ENCODE data around the gene TLNRD1.
"Not testable (repeated sequence)": the region's sequence is repeated elsewhere in the genome, so short reads cannot be mapped to it uniquely, and the experiment has no call there.

Gene TLNRD1

DNA sequence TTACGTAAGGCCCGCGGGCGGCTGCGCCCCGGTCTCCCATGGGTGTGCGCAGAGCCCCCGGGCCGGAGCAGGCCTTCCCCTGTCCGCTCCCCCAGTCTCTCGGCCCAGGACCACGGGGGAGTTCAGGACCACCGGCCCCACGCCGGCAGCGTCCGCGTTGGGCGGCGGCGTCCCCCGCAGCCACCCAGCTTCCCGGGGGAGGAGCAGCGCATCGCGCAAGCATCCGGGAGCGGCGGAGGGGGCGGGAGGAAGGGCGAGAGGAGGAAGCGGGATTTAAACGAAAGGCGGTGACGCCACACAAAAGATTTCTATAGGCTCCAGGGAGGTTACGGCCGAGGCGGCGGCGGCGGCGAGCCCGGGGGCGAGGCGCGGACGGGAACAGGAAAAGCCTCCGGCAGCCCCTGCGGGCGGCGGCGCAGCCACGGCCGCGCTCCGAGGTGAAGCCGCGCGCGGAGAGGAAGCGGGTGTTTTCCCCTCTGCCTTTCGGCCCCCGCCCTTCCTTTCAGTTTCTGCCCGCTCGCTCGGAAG is at the start of gene TLNRD1:
TSS of gene TLNRD1 (plus strand) at position 300 of the 528 bp plus-strand sequence. CDS start 1,349 bp downstream, outside the sequence.
- DNase-seq: peak; percentile 65

DNA sequence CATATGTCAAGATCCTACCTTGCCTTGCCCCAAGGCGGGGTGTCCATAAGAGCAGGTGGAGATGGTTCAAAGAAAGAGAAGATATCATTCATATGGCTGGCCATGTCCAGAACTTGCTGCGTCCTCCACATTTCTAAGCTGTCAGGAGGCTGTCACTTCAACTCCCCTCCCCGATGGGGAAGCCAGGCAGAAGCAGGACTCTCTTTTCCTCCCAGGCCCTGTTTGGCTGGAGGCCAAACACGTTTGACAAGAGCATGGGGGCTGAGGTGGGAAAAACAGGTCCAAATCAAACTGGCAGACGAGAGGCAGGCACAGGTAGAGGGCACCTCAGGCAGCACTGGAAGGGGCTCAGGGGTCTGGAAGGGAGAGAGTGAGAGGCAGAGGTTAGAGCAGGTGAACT is 48.8 kb upstream of the TLNRD1 start:
- no peak for DNase-seq

DNA sequence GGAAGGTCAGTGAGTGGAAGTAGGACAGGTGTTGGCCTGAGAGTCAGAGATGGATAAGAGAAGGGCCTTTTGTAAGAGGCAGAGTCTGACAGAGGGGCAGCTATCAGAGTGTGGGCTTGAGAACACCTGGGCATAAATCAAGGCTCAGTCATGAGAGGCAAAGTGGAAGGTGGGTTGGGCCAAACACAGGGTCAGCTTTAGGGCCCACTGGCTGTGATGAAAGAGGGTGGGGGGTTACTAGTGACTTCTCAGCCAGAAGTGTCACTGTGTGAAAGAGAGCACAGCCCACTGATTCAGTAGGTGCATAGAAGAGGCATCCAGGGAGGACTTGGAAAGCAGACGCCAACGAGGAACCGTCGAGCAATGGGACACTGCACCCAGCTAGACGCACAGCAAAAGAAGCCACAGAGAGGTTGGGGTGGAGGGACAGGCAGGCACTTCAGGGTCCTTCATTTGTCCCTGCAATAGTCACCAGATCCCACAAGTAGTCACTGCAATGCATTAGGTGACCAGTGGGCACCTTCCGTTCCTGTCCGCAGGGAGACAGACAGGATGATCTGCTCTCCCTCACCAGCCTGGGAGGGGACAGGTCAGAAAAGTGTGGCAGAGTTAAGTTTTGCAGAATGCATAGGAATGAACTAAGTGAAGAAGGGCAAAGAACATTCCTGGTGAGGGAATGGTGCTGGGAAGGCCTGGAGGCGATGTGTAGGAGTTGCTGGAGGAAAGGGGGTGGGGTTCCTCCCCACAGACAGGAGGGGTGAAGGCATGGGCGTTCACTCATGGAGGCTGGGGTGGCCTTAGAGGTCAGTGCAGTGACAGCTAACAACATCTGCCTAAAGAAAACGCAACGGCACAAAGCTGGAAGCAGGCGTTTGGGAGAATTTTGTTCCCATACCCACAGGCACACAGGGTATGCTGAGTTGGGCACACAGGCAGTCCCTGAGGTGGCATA is 47.4 kb upstream of the TLNRD1 start:
- DNase-seq: no peak

DNA sequence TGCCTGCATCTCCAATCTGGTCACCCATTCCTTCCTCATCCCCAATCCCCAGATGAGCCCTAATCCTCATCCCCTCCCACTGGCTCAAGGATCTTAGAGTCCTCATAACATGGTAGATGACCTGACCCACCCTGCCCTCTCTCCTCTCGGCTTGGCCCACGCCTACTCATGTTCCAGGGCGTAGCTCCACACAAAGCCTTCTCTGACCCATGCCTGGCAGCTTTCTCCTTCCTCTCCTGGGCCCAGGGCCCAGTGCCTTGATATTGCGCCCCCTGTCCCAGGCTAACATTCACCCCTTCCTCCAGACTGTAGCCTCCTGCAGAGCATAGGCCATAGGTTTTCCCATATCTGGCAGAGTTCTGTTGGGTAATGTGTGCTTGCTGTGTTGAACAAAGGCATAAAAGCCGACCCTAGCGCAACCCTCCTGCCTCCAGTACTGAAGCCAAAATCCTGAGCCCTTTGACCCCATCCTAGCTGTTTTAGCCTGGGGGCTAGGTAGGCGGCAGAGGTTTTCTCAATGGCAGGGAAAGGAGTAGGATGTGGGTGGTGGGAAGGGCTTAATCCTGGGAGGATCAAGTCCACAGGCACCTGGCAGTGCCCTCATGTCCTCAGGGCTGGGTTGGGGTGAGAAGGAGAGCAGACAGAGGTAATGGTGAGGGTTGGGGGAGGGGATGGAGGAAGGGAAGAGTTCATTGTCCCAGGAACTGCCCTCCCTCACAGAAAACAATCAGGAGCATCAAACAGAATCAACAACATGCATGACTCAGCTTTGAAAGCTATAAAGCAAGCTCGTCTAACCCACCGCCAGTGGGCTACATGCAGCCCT is 46.6 kb upstream of the TLNRD1 start:
- DNase-seq: no peak

DNA sequence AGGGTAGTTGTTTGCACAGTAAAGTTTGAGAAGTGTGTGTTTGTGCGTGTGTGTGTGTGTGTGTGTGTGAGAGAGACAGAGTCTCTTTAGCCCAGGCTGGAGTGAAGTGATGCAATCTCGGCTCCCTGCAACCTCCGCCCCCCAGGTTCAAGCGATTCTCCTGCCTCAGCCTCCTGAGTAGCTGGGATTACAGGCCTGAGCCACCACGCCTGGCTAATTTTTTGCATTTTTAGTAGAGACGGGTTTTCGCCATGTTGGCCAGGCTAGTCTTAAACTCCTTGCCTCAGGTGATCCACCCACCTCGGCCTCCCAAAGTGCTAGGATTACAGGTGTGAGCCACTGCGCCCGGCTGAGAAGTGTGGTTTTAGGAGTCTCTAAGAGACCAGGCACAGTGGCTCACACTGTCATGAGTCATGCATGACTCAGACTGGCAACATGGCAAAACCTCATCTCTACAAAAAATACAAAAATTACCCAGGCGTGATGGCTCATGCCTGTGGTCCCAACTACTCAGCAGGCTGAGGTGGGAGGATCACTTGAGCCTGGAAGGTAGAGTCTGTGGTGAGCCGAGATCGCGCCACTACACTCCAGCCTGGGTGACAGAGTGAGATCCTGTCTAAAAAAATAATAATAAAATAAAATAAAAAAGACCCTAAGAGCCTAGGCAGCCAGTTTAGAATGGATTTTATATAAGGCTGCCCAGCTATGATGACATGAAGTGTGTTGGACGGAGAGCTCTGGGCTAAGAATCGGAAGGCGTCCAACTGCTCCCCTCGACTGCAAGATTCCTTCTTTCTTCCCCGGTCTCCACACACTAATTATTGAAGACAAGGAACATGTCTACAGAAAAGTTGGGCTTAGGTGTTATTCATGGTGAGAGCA is 44.9 kb upstream of the TLNRD1 start:
- not testable (repeated sequence) for DNase-seq

DNA sequence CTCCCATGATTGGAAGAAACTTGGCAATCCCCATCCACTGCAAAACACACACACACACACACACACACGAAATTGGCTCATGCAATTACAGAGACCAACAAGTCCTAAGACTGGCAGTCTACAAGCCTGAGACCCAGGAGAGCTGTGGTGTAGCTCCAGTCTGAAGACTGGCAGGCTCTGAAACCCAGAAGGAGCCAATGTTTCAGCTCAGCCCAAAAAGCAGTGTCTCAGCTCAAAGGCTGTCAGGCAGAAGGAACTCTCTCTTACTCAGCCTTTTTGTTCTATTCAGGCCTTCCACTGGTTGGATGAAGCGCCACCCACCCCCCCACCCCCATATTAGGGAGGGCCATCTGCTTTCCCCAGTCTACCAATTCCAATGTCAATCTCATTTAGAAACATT is 43.2 kb upstream of the TLNRD1 start:
- no peak for DNase-seq

DNA sequence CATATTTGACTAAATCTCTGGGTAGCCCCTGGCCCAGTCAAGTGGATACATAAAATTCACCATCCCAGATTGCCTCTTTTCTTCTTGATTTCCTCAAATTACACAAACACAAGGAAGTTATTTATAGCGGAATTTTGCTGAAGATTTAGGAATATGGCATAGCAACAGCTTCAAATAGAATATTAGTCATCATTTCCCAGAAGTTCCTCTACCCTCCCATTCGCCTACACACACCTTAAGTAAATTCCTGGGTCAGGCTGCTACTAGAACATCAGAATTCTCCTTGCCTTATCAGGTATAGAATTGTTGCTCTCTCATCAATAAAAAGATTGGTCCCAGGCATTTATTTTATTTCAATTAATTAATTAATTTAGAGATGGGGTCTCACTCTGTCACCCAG is 42.7 kb upstream of the TLNRD1 start:
- no peak for DNase-seq

DNA sequence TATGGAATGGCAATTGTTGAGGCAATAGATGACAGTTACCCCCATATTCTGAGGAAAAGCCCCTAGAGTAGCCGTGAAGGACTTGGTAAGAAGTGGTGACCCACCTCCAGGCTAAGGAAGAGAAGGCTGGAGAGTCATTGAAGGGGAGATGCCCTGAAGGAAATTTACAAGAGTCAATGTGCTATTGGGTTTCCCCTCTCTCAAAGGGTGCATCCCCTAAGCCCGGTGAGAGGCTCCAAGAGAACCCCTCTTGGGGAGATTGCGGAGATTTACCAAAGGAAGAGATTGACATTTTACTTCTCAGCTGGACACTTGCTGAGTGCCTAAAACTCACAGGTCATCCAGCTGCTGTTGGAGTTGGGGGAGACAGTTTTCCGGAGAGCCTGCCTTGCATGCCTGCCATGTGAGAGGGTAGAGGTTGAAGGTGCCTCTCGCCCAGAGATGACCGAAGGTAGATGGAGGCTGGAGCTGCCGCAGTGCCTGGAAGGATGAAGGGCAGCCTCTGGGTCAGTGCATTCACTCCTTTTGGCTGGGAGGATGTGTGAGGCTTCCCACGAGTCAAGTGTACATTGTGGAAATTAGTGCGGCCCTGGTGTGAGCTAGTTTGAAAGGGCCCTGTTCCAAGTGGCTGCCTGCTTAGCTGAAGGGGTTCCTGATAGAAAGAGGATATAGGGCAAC is 41.8 kb upstream of the TLNRD1 start:
- no peak for DNase-seq

DNA sequence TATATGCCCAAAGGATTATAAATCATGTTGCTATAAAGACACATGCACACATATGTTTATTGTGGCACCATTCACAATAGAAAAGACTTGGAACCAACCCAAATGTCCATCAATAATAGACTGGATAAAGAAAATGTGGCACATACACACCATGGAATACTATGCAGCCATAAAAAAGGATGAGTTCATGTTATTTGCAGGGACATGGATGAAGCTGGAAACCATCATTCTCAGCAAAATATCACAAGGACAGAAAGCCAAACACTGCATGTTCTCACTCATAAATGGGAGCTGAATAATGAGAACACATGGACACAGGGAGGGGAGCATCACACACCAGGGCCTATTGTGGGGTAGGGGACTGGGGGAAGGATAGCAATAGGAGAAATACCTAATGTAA is 35.3 kb upstream of the TLNRD1 start:
- DNase-seq: not testable (repeated sequence)

DNA sequence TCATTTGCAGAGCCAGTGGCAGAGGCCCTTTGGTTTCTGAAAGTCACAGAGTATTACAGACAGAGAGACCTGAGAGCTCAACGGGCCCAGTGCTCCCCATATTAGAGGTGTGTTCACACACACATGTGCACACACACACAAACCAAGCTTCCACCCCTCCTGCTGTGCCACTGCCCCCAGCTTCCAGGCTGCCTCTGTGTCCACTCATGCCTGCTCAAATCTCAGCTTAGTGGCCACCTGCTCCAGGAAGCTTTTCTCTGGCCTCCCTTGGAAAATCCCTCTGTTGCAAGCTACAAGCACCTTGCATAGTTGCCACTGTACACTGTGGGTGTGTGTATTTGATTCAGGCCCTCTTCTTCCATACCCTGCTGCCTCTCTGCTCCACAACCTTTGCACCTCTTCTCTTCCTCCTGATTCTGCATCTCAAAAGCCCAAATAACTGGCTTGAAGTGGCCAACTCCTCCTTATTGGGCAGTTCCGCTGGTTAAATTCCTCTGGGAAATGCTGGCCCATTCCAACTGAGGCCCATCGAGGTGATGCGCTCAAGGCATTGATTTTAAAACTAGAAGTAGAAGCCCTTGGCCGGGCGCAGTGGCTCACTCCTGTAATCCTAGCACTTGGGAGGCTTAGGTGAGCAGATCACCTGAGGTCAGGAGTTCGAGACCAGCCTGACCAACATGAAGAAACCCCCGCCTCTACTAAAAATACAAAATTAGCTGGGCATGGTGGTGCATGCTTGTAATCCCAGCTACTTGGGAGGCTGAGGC is 34.1 kb upstream of the TLNRD1 start:
- DNase-seq: no peak

DNA sequence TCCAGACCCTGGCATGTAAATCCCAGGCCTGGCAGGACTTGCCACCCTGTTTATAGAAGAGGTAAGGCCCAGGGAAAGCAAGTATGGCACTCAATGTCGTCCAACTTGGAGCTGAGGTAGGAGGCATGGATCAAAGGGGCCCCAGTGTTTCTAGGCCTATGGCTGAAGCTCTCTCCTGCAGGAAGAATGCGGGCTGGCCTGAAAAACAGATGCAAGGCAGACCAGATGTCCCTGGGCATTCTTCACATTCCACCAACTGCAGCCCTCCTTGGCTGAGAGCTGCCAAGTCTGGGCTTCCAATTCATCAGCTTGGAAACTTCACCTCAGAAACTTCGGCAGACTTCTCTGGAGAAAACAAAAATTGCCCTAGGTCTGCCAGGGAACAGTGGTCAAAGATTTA is 33.3 kb upstream of the TLNRD1 start:
- no peak for DNase-seq

DNA sequence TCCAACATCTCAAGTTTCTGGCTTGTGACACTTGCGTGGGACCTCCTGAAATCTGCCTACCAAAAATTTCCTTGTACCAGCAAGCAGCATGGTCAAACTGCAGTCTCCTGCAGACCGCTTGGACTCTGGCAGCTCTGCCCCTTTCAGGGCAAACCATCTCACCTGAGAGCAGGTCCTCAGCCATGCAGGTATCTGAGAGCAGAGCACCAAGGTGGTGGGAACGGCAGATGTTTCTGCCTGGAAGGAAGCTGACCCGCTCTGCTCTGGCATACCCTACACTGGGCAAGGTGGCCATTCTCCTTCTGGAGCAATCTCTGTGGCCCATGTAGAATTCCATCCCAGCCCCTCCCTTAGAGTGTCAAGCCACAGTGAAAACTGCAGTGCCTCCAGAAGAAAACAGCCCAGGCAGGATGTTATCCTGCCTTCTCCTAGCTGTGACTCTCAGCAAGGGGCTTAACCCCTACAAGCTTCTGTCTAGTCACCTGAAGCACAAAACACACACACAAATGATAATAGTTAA is 32.7 kb upstream of the TLNRD1 start:
- no peak for DNase-seq

DNA sequence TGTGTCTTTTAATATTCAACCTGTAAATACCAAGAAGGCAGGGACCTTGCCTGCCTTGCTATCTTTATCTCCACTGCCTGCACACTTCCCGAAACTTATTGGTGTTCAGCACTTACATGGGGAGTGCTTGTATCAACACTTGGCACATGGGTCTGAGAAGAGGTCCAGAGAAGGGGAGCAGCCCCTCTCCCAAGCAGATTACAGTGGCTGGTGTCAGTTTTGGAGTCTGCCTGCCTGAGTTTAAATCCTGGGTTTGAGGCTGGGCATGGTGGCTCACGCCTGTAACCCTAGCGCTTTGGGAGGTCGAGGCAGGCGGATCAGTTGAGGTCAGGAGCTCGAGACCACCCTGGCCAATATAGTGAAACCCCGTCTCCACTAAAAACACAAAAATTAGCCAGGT is 31.4 kb upstream of the TLNRD1 start:
- DNase-seq: no peak

DNA sequence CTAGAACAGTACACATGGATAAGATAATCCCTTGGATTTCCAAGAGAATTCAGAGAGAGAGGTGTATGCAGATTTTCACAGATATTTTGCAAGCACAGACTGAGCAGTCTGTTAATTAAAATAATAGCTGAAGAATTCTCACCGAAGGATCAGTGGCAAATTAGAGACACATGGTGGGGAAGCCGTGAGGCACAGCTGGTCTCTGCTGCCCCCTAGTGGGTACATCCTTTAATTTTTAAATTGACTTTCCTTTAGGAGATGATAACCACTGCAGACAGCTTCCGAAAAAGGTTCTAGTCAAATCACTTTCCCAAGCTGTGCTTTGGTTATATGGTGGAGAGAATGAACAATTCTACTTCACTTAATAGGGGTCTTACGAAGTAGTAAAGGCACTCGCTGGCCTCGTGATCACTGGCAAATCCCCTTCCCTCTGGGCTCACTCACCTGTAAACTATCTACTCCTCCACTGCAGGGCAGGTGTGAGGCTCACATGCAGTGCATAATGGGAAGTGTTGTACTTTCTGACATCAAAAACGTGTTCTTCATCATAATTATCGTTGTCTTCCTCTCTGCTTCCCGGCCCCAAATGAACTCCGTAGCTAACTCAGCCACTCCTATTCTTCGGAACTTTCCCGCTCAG is 30.6 kb upstream of the TLNRD1 start:
- peak; percentile 33 for DNase-seq

DNA sequence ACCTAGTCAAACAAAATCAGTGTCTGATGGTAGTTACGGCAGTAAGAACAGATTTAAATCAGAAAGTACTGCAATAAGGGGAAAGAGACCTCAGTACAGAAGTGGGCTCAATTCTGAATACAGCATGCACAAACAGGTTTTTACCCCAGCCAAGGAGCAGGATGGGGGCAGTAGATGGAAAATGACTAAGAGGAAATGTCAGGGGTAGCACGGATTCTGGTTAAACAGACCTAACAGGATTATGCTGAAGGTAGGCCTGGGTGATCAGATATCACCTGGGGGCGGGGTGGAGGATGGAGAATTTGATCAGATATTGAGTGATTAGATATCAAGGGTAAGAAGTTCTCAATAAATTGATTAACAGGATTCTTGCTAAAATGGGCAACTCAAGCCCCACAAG is 30.1 kb upstream of the TLNRD1 start:
- DNase-seq: no peak

DNA sequence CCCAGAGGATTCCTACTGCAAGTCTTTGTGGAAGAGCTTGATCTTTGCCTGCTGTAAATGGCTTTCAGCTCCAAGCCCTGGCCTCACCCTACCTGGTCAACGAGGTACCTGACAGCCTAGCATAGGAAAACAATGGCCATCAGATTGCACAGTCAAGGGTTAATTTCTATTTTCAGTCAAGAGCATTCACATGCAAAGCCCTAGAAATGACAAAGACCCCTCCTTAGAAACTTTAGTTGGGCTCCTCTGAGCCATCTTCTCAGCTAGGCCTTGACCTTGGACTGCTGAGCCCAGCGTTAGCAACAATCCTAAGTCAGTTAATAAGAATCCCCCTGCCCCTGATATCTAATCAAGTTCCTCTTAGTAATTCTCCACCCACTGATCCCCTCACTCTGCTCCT is 29.6 kb upstream of the TLNRD1 start:
- DNase-seq: no peak

DNA sequence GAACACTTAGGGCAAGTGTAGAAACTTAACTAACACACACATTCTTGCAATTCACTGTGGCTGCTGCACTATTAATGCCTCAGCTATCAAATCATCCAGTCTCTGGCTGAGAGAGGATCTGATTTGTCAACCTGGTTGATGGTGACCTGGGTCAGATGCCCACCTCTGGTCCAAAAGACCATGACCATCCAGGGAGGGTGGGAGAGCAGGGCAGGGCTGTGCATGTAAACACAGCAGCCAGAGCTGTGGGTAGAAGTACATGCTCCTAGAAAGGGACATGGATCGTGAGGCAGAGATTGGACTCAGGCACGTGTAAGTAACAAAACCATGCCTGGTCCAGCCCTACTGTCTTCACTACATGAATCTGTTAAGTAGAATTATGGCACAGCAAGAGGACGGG is 28.4 kb upstream of the TLNRD1 start:
- DNase-seq: no peak

DNA sequence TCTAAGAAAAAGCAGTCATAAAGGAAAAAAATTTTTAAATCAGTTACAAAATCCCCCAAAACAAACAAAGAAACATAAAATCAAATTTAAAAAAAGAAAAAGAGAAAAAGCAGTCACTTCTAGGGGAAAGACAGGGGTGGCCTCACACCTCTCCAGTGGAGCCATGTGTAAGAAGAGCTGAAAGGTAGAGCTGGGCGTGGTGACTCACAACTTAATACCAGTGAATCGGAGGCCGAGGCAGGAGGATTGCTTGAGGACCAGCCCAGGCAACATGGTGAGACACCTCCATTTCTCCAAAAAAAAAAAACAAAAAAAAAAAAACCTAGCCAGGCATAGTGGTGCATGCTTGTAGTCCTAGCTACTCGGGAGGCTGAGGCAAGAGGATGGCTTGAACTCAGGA is 25.8 kb upstream of the TLNRD1 start:
- DNase-seq: no peak

DNA sequence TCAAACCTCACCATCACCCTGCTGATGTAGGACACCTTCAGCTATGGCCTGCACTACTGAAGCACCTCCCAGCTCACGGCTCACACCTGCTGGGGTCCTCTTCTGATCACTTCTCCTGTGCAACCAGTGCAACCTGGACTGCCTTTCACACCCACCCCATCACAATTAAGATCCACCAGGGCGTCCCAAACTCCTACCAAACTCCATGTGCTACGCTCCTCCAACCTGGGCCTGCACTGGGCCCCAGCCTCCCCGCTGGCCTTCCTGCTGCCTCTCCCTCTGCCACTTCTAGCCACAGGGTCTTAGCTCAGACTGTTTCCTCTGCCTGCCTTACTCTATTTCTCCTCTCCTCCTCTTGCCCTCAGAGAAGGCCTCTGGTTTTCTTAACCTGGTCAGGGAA is 23.9 kb upstream of the TLNRD1 start:
- DNase-seq: no peak

DNA sequence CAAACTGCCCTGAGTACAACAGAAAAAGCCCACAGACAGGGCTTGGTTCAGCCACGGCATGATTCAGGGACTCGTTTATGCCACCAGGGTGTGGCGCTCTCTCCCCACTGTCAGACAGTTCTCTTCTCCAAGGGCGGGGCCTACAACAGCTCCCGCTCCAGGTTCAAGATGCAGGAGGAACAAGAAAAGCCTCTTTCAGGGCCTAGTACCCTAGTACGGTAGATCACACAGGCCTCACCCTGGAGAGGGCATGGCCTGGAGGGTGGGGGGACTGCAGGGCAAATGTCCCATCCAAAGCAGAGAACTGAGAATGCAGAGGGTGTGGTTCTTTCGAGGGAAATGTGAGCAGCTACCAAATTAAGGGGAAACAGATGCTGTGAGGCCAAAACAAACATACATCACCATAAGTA is 23.1 kb upstream of the TLNRD1 start:
- DNase-seq: no peak

Measured in NCI-H1105 (cell line).